Neuron (in vitro differentiated cells): ENCODE measurements around the gene NDFIP2.

Experiments used
- H2AFZ ChIP-seq: one replicate; pipeline ENCODE4 v1.6.1; 2013; ENCODE audit warnings: low read depth, mild to moderate bottlenecking, inconsistent platforms, low read length, moderate library complexity
- H3K27me3 ChIP-seq: one replicate; pipeline ENCODE4 v1.6.1; 2013; ENCODE audit warnings: low read length; ENCODE audit not compliant: insufficient read depth
- H3K36me3 ChIP-seq: one replicate; pipeline ENCODE4 v1.6.1; 2013; ENCODE audit warnings: low read length; ENCODE audit not compliant: insufficient read depth
- H3K4me1 ChIP-seq: one replicate; pipeline ENCODE4 v1.6.1; 2013; ENCODE audit warnings: low read length; ENCODE audit not compliant: insufficient read depth
- H3K4me3 ChIP-seq: 2 replicates; pipeline ENCODE4 v1.5.1; 2013; ENCODE audit warnings: mild to moderate bottlenecking, low read length, moderate library complexity
- H3K9me3 ChIP-seq: one replicate; pipeline ENCODE4 v1.6.1; 2013; ENCODE audit warnings: low read length

NDFIP2 gene

DNA sequence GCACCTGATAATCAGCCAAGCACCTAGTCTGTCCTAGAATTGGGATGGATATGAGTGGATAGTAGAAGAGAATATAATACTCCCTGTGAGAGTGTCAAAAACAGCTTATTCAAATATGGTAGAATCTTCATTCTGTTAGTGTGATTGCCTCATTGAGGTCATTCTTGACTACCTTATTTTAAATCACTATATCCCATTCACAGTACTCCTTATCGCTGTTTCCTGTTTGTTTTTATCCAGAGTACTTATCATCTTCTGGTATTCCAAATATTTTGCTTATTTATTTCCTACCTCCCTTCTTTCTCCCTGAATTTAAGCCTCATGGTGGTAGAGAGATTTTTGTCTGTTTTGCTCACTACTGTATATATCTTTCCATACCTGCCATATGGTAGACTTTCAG, 9.9 kb downstream of the NDFIP2 start:
- Histone ChIP-seq H3K27me3 (no peaks in the 10 kb centered on the region), H3K36me3 (no peaks in the 10 kb centered on the region), H3K9me3 (no peaks in the 10 kb centered on the region)

DNA sequence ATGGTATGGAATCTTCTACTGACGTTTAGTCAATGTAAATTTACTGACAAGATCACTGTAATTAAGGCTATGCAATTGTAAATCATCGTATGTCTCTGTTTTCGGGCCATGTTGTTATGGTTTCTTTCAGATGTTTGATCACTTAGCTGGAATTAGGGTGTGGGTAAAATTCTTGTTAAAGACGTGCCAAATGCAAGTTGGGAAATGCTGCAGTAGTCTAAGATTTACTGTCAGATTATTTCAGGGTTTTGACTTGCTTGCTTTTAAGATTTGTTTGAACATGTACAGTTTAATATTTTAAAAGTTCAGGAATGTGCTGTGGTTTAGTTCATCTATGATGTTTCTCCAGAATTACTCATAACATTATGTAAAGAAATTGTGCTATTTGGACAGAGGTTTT, 10.8 kb downstream of the NDFIP2 start:
- Histone ChIP-seq H3K4me3 (no peak overlapping the region), H2AFZ (no peak overlapping the region), H3K27me3 (no peaks in the 10 kb centered on the region), H3K36me3 (no peaks in the 10 kb centered on the region), H3K4me1 (no peaks in the 10 kb centered on the region), H3K9me3 (no peaks in the 10 kb centered on the region)

More for the DNA sequence above, 9.9 kb downstream of the NDFIP2 start:
- no peaks in the 10 kb centered on the region for H3K4me1 ChIP-seq
- H3K4me3 ChIP-seq = no peak overlapping the region
- H2AFZ ChIP-seq = no peak overlapping the region

DNA sequence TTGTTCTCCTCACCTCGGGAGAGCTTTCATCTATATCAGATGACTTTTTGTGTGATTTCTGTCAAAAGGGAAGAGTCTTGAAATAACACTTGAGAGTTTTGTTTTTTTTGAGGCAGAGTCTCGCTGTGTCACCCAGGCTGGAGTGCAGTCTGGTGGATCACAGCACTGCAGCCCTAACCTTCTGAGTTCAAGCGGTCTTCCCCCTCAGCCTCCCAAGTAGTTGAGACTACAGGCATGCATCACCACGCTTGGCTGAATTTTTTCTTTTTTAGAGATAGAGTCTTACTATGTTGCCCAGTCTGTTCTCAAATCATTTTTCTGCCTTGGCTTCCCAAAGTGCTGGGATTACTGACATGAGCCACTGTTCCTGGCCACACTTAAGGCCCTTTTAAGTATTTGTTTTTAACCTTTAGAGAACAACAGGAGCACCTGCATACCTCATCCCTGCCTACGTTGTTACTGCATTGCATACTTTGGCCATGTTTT, 11.4 kb downstream of the NDFIP2 start:
- H3K4me1 ChIP-seq = no peaks in the 10 kb centered on the region
- H3K9me3 ChIP-seq = no peaks in the 10 kb centered on the region
- H3K4me3 ChIP-seq = no peak overlapping the region
- no peak overlapping the region for H2AFZ ChIP-seq
- H3K27me3 ChIP-seq = no peaks in the 10 kb centered on the region
- no peaks in the 10 kb centered on the region for H3K36me3 ChIP-seq

DNA sequence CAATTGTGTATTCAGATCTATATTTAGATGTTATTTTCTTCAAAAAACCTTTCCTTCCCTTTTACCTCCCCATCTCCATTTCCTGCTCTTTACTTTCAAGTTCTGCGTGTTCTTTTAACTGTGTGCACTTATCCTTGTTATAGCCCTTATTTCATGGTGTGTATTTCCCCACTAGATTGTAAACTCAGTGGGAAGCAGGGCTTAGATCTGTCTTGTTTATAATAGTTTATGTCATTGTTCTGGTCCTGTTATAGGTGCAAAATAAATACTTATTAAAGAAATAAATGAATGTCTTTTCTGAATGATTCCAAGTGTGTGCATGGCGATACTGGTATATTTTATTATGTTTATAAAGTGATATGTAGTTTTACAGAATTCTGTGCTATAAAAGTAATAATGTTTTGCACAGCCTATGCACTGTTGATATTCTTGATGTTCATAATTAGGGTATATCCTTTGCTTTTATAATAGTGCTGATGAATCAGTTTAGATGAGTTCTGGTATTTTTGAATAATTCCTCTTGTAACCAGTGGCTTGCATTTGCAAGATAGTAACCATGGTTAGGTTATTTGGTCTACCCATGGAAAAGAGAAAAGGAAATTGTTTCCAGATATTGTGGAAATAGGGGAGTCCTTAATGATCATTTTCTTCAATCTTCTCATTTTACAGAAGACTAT, 12.1 kb downstream of the NDFIP2 start:
- H3K4me3 ChIP-seq = no peak overlapping the region
- H3K27me3 ChIP-seq = no peaks in the 10 kb centered on the region

DNA sequence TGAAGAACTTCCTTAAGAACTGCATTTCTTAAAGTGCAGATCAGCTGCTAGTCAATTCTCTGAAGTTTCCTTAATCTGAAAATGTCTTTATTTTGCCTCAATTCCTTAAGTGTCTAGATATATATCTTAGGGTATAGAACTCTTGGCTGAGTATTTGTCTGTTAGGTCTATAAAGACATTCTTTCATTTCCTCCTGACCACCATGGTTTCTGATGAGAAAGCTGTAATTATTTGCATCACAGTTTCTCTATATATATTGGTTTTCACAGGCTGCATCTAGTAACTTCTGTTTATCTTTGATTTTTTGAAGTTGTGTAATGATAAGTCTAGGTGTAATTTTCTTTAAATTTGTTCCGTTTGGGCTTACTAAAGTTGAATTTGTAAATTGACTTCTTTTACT, 15.2 kb downstream of the NDFIP2 start:
- H3K36me3 ChIP-seq = no peaks in the 10 kb centered on the region
- no peaks in the 10 kb centered on the region for H3K4me1 ChIP-seq
- no peaks in the 10 kb centered on the region for H3K9me3 ChIP-seq
- H2AFZ ChIP-seq = no peak overlapping the region
- no peak overlapping the region for H3K4me3 ChIP-seq
- no peaks in the 10 kb centered on the region for H3K27me3 ChIP-seq

More for the DNA sequence above, 12.1 kb downstream of the NDFIP2 start:
- Histone ChIP-seq H3K4me1 (no peaks in the 10 kb centered on the region), H3K36me3 (no peaks in the 10 kb centered on the region), H3K9me3 (no peaks in the 10 kb centered on the region), H2AFZ (no peak overlapping the region)

DNA sequence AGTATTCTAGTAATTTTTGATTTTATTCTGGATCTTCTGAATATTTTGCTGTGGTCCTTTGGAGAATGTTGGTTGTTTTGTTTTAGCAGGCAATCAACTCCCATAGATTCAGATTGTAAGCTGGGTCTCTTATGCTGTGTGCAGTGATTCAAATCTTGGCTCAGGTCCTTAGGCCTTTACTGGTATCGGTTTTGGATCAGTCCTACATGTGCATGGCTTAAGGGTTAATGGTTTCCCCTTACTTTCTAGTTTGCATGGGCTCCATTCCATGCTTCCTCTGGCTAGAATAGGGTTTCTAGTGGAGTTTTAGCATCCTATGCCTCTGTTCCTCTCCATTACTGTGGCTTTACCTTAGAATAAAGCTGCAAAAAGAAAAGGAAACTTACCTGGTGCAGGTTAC, 16.1 kb downstream of the NDFIP2 start:
- Histone ChIP-seq H3K36me3 (no peaks in the 10 kb centered on the region), H2AFZ (no peak overlapping the region), H3K27me3 (no peaks in the 10 kb centered on the region), H3K4me1 (no peaks in the 10 kb centered on the region), H3K4me3 (no peak overlapping the region), H3K9me3 (no peaks in the 10 kb centered on the region)

DNA sequence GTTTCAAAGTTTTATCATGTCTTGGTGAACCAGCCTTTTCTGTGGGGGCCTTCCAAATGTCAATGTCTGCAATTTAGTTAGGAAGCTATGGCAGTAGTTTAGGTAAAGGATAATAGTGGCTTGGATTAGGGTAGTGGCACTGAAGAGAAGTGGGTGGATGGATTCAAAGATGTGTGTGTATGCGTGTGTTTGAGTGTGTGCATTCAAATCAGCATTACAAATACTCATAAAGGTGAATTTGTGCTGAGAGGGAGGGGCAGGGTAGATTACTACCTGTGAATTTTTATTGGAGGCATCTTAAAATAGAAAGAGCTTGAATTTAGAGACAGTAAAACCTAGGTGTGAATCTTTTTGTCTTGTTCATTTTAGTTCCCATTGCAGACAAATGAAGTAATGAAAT, 16.9 kb downstream of the NDFIP2 start:
- no peaks in the 10 kb centered on the region for H3K36me3 ChIP-seq
- H3K4me1 ChIP-seq = no peaks in the 10 kb centered on the region
- no peak overlapping the region for H2AFZ ChIP-seq
- H3K27me3 ChIP-seq = no peaks in the 10 kb centered on the region
- no peak overlapping the region for H3K4me3 ChIP-seq
- H3K9me3 ChIP-seq = no peaks in the 10 kb centered on the region

DNA sequence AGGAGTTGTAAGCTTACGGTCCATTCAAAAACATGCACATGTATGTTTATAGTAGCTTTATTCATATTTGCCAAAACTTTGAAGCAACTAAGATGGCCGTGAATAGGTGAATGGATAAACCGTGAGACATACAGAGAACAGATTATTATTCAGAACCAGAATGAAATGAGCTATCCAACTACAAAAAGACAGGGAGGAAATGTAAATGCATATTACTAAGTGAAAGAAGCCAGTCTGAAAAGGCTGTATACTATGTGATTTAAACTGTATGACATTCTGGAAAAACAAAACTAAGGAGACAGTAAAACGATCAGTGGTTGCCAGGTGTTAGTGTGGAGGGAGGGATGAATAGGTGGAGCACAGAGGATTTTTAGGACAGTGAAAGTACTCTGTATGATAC, 19.9 kb downstream of the NDFIP2 start:
- H3K4me1 ChIP-seq = no peaks in the 10 kb centered on the region
- H2AFZ ChIP-seq = no peak overlapping the region
- H3K4me3 ChIP-seq = no peak overlapping the region
- H3K36me3 ChIP-seq = no peaks in the 10 kb centered on the region
- H3K9me3 ChIP-seq = no peaks in the 10 kb centered on the region
- no peaks in the 10 kb centered on the region for H3K27me3 ChIP-seq

DNA sequence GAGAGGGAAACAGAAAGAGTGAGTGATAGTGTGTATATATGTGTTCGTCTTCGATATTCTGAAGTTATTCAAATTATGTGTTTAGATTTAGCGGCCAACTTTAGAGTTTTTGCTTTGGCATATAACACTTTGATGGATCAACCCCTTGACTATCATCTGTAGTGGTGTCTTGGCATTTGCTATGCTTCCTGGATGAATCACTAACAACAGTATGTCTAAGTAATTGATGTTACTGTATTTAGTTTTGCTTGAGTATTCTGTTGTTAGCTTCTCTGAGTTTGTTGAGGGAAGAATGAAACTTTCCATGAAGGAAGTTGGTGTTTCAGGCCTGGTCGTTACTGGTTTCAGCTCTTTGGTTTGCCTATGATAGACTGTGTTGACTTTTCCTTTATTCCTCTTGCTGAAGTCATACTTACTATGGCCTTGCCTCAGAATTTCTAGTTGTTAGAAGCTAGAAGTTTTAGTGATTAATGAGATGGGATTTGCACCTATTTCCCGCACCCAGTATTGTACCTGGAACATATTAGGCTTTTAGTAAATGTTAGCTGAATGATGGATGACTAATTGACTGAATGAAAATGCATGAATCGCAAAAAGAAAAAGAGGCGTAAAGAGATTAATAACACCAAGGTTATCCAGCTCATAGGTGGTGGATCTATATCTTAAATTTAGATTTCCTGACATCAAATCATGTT, 20.7 kb downstream of the NDFIP2 start:
- Histone ChIP-seq H3K27me3 (no peaks in the 10 kb centered on the region), H3K9me3 (no peaks in the 10 kb centered on the region), H2AFZ (no peak overlapping the region), H3K4me1 (no peaks in the 10 kb centered on the region), H3K36me3 (no peaks in the 10 kb centered on the region), H3K4me3 (no peak overlapping the region)

DNA sequence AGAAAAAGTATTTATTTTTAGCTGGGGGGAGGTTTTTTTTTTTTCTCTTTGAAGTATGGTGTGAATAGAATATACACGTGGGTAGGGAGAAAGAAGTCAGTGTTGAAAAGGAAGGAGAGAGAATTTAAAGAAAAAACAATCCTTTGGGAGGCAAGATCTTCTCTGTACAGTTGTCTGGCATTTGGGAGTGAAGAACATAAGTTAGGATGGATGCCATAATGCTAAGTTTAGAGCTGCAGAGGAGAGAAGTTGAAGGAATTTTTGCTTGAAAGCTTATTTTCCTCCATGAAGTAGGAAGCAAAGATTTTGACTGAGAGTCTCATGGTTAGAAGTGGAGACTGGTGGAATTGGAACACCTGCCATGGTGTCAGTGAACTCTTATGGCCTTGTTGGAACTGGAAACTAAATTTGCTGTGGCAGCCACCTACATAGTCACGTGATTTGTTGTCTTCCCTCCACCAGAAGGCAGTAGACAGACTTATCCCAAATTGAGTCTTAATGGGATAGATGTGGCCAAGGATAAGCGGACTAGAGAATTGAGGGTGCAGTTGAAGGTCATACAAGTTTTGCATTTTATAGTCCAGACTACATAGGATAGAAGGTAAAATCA, 22.0 kb downstream of the NDFIP2 start:
- Histone ChIP-seq H3K36me3 (no peaks in the 10 kb centered on the region), H3K9me3 (no peaks in the 10 kb centered on the region), H3K4me1 (no peaks in the 10 kb centered on the region), H3K27me3 (no peaks in the 10 kb centered on the region), H3K4me3 (no peak overlapping the region), H2AFZ (no peak overlapping the region)

DNA sequence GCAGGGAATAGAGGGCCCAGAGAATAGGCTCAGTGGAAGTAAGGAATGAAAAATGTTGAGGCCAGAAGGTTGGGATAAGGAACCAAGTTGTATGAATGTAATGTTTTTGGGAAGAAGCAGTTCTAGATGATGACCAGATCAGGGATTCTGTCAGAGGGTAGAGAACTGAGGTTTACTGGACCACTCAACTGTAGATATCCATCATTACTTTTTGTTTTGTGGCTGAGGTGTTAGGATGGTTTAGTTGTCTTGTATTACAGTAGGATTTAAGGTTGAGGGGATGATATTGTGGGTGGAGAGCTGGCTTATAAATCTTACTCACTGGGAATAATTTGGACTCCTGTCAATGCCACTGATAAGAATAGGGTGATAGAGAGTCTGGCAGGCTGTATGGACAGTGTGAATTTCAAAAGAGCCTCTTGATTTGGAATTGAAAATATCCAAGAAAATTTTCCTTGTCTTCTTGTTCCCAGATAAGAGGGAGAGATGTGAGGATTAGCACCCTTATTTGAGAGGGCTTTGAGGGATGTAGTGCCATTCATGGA, 22.6 kb downstream of the NDFIP2 start:
- Histone ChIP-seq H3K9me3 (no peaks in the 10 kb centered on the region), H3K4me1 (peaks cover 4% of the 10 kb centered on the region), H3K36me3 (no peaks in the 10 kb centered on the region), H2AFZ (no peak overlapping the region), H3K4me3 (no peak overlapping the region), H3K27me3 (no peaks in the 10 kb centered on the region)

DNA sequence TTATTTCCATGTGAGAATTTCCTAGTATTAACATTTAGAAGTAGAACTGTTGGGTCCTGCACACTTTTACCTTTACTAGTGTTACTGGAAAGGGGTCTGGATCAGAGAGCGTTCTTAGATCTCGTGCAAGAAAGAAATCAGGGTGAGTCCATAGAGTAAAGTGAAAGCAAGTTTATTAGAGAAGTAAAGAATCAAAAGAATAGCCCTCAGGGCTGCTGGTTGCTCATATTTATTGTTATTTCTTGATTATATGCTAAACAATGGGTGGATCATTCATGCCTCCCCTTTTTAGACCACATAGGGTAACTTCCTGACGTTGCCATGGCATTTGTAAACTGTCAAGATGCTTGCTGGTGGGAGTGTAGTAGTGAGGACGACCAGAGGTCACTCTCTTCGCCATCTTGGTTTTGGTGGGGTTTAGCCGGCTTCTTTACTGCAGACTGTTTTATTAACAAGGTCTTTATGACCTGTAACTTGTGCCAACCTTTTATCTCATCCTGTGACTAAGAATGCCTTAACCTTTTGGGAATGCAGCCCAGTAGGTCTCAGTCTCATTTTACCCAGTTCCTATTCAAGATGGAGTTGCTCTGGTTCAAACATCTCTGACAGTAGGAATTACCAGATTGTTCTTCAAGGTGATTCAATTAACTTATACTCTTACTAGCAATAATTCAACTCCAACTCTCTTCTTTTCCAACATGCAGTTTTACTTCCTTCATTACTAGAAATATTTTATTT, 27.4 kb downstream of the NDFIP2 start:
- H3K36me3 ChIP-seq = no peaks in the 10 kb centered on the region
- H3K27me3 ChIP-seq = no peaks in the 10 kb centered on the region
- H3K4me3 ChIP-seq = no peak overlapping the region
- no peaks in the 10 kb centered on the region for H3K9me3 ChIP-seq
- H3K4me1 ChIP-seq = peaks cover 4% of the 10 kb centered on the region
- H2AFZ ChIP-seq = no peak overlapping the region

DNA sequence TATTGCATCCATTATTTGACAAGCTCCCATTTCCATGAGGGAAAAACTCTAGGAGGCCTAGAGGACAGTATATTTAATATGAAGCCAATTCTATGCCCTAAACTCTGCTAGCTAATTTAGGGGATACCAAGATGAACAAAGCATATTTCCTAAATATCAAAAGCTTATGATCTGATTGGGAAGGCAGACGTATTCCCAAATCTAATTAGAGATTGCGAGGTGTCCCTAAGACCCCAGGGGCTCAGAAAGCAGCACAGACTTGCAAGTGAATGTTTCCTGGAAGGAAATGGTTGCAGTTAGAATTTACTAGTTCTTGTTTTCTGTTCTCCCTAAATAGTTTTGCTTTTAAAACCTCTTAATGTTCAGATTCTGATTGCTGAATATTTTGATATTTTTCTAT, 30.7 kb downstream of the NDFIP2 start:
- peaks cover 4% of the 10 kb centered on the region for H3K4me1 ChIP-seq
- no peaks in the 10 kb centered on the region for H3K27me3 ChIP-seq
- no peak overlapping the region for H2AFZ ChIP-seq
- H3K9me3 ChIP-seq = no peaks in the 10 kb centered on the region
- H3K36me3 ChIP-seq = no peaks in the 10 kb centered on the region
- no peak overlapping the region for H3K4me3 ChIP-seq
